Measurements from ENCODE around the gene CD247.

CD247 gene

DNA sequence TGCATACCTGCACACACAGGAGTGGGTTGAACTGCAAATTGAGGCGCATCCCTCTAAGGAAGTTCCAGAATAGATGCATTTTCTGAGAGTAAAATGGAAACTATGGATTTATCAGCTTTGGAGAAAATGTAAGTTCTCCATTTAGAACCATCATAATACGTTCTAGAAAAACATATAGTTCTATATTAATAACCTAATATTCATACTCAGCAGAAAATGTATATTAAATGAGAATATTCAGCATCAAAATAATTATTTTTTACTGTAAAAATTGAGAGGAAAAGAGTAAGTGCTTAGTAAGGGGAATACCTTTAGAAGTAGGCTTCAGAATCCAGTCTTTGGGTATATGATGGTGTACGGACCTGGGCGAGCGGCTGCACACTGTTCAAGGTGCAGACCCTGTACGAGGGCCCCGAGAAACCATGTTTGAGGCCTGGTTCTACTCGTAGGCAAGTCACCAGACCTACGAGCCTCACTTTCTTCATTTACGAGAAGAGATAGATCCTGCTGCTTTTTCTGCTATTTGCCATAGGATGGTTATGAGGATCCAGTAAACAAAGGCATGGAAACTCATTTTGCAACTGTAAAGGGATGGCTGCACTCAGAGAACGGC is 6.8 kb downstream of the CD247 start:
- no peak for DNase-seq

DNA sequence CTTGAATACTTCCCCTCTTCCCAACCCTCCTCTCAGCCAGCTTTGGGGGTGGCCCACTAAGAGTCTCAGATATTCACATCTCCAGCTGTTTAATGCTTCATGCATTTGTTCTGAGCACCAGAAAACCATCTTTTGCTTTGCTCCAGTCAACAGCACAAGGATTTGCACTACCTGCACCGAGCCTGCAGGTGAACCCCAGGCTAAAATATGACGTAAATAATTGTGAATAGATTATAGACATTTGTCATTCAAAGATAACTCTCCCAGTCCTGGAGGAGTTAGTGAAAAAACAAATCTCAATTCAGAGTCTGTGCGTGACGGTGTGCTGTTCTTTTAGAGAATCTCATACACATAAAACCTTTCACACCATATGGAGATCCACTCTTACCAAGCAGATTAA is 7.4 kb downstream of the CD247 start:
- no peak for DNase-seq

DNA sequence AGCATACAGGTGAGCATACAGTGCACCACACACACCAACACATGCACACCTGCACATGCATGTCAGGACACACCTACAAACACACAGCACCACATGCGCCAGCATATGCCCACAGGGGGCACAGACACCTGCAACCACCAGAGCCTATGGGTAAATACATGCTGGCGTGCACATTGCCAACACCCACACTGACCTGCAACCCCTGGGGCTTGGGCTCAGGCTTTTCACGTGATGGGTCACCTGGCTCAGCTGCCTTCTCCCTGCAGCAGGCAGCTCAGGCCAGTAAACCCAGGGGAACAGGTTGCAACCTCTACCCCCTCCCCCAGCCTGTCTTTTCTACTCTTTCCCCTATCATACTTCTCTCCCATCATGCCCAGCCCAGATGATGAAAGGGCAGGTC is 8.1 kb downstream of the CD247 start:
- DNase-seq, result no peak

DNA sequence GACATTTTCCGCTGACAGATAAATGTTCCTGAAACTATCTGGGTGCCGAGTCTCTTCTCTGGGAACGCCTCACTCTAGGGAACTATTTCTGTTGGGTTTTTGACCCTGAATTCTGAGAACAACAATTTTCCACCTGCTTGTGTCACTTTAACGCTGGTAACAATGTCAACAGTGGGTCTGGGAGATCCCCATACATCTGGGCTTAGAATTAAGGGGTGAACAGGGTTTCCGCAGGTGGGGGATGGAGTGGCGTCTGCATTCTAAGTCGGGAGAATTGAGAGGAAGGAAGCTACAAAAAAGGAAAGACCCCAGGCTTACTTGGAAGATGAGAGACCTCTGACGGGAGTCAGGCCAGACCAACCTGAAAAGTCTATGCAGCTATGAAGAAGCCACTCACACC is 8.7 kb downstream of the CD247 start:
- no peak for DNase-seq

DNA sequence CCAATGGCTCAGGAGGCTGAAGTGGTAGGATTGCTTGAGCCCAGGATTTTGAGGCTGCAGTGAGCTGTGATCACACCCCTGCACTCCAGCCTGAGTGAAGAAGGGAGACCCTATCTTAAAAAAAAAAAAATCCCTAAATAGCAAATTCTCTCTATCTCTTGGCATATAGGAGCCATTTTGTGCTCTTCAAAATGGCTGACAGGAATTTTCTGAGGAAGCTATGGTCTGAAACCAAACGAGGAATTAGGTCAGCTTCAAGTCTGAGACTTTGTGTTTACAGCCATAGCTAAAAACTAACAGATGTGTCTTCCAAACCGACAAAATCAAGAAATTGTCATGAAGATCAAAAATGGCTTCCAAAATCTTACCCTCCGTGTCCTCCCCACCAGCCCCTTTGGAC is 10.6 kb downstream of the CD247 start:
- DNase-seq, result no peak

DNA sequence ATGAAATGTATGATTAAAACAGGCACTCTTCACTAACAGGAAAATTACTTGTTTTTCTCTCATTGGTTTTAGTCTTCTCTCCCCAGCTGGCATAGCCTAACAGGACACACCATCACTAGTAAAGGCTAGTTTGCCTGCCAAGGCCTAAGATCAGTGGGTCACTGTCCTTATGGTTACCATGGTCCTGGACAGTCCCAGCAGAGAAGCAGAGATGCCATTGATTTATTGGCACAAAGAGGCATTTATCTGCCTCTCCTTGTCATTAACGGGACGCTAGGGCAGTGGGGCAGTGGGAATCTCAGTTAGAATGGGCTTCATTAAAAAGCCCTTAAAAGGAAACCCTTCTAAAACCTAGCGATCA is 13.9 kb downstream of the CD247 start:
- no peak for DNase-seq

DNA sequence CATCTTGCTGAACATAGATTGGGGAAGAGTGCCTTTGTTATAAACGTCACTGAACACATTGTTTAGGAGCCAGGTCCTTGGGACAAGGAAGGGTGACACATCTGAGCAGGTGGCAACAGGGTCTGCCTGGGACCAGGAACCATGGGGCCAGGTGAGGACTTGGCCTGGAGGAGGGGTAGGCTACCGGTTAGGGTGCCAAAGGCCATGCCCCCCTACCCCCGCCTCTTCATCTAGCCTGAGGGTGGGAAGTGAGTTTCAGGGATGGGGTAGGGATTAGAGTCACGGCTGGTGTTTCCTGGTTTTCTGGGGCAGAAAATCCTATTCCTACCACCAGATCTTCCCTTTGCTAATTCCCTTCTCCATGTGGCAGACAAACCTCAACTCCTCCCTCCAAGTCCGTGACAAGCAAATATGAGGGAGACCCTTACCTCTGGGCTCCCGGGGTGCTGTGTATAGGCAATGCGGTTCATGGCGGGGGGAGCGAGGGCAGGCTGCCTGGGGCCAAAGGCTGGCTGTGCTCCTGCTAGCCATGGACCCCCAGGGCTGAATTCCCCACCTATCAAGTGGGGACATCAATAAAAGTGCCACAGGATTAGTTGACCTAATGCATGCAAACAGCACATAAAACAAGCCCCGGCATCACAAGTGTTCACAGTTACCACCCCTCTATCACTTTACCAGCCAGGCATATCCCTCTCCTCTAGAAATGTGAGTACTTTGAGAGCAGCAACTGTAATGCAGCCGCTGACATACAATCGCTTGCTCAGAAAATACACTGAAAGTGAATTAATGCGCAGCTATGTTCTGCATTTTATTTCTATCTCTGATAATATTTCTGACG is 14.5 kb downstream of the CD247 start:
- DNase-seq, result no peak

DNA sequence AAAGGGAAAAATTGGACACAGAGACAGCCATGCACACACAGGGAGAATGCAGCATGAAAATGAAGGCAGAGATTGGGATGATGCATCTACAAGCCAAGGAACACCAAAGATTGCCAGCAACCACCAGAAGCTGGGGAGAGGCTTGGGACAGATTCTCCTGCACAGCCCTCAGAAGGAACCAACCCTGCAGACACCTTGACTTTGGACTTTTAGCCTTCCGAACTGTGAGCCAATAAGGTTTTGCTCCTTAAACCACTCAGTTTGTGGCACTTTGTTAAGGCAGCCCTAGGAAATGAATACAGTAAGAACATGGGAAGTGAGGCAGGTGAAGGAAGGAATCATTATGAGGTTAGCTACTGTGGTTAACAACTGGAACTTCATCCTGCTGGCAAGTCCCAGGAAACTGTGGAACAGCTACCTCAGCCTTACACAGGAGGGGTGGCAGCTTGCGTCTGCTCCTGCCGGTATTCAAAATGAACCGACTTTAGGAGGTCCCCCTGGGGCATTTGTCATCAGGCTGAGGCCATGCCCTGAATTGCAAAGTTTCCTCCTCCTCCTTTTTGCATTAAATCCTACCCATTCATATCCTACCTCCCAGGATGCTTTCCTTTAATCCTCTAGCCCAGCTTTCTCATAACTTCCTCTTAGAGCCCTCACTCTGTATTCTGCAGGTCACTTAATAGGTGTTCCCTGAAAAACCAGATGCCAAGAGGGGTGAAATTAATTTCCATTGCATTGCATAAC is 15.4 kb downstream of the CD247 start:
- no peak for DNase-seq

DNA sequence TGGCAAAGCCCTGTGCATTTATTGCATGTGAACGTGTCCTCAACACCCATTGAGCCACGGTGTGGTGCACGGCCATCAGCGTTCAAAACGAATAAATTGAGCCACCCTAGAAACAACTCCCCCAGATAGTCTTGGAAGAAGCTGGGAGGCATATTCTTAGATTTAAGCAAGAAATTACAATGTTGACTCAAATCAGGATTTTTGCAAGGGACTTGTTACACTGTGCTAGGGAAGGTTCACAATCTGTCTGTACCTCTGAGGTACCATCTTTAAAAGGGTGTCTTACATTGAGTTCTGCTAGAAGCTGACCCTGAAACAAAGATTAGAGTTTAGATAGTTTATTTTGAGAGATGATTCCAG is 16.2 kb downstream of the CD247 start:
- no peak for DNase-seq

DNA sequence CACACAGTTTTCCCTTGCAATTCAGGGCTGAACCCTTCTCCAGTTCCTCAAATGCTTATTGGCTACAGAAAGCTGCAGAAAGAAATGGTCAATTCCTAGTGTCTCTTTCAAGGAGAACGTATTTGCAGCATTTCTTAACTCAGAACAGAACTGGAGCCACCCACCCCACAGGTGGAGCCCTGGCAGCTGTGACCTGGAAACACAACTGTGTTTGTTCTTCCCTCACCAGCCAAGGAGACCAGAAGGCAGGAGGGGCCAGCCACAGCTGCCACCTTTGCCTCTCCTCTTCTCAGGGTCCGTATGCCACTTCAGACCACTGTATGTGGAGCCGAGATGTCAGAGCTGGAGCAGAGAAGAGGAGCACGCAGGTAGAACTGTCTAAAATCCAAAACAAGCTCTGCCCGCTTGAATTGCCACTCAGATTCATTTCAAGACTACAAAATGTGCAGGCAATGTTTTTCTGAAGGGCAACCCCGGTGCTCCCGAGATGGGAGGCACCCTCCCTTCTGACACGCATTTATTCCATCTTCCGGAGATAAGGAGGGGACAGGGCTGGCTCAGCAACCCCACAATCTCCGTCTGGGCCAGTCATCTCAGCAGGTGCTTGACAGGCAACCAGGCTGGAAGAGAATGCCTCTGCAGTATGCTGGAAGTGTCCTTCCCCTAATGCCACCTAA is 16.7 kb downstream of the CD247 start:
- no peak for DNase-seq

DNA sequence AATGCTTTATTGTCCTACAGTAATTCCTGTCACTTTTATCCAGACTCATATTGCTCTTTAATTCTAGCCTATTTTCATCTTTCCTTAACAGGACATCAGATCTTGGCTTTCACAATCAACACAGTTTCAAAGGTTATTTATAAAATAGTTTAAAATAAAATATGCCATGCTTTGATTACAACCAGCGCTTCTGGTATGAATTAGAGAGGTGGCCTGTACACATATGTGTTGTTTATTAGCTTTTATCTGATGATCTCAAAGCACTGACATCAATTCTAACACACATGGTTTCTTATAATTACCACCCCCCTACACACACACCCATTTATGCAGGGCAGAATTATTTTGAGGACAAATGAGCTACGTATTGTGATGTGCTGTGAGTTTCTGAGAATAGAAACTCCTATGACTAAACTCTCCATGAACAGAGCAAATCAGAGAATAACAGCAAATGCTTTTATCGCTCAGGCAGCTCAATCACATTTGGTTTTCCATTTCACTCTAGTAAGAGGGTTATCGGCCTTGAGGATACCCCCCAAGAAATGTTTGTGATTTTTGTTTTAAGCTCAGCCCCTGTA is 18.0 kb downstream of the CD247 start:
- DNase-seq, result no peak

DNA sequence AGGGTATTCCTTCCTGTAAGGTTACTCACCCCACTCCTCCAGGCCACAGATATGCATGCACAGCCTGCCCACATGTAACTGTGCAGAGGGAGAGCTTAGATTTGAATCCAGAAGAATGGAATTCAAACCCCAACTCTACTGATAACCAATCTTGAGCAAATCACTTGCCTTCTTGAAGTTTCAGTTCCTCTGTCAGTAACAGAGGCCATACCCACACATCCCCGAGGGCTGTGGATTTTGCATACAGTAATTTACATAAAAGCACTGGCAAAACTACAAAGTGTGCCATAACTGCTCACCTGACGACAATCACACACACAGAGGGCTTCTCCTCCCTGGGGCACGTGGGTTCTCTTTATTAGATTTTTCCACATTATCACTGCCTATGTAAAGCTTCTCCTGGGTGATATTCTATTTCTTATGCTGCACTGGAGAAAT is 18.6 kb downstream of the CD247 start:
- DNase-seq, result no peak

DNA sequence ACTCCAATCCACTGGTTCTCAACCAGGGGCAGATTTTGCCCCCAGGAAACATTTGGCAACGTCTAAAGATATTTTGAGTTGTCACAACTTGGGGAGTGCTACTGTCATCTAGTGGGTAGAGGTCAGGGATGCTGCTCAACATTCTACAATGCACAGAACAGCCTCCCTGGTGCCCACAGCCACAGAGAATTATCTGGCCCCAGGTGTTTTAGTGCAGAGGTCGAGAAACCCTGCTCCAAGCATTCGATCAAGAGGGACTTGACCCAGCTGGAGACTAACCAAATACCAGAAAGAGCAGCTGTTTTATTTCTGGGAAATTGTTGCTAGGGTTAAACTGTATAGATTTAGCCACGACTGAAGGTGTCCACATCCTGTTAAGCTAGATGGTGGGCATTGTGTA is 19.2 kb downstream of the CD247 start:
- DNase-seq, result no peak

DNA sequence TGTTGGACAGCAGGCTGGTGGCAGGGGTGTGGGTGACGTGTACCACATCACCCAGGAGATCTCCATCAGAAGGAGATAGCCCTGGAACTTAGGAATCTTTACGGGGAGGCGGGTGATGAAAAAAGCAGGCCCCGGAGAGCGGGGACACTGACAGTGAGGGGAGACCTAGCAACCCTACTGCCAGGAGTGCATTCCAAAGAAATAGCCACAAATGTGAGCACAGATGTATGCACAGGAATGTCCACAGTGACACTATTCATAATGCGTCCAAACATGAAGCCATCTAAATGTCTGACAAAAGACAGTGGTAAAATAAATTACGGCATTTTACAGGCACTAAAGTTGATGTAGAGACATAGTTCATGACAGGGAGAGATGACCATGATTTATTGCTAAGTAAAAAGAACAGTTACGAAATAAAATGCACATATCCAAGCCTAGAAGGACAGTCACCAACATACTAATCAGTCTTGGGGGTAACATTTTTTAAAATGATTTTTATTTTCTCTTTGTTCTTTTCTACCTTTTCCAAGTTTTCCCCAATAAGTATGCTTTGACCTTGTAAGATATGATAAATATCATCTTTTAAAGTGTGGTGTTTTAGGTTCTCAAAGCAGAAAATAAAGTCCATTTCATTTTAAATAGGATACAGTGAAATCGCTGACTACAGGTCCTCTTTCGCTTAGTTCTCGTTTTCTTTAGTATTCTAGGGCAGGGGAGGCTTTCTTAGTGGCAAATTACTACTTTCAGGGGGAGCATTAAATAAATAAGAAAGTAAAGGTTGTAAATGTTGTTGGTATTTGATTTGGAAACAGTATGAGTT is 21.3 kb downstream of the CD247 start:
- DNase-seq, result no peak

DNA sequence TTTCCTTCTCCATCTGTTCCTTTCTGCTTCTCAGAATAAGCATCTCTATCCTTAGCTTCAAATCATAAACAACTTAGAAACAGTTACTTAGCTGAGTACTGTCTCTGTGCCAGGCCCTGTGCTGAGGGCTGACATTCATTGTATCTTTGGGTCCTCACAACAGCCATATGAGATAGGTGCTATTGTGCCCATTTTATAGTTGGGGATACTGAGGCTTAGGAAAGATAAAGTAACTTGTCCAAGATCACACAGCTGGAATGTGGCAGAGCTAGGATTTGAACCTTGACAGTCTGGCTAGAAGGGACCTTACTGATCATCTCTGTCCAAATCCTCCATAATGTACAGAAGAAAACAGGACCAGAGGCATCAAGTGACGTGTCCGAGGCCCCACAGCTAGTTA is 25.0 kb downstream of the CD247 start:
- no peak for DNase-seq

DNA sequence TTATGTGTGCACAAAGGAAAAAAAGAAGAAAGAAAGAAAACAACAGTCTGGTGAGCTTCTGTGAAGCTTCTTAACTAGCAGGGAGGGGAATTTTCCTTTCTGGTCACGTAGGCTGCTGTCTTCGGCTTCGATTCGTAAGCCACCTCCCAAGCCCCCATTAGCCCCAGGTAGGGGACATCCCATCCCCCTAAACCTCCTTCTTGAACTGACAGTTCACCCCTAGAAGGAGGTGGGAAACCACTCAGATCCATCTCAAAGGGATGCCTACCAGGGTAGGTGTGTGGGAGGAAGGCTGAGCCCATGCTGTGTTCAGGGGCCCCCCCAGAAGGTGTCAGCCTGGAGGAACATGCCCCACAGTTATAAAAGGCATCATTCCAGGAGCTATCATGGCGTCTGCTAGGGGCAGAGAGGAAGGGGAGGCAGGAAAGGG is 25.8 kb downstream of the CD247 start:
- no peak for DNase-seq

DNA sequence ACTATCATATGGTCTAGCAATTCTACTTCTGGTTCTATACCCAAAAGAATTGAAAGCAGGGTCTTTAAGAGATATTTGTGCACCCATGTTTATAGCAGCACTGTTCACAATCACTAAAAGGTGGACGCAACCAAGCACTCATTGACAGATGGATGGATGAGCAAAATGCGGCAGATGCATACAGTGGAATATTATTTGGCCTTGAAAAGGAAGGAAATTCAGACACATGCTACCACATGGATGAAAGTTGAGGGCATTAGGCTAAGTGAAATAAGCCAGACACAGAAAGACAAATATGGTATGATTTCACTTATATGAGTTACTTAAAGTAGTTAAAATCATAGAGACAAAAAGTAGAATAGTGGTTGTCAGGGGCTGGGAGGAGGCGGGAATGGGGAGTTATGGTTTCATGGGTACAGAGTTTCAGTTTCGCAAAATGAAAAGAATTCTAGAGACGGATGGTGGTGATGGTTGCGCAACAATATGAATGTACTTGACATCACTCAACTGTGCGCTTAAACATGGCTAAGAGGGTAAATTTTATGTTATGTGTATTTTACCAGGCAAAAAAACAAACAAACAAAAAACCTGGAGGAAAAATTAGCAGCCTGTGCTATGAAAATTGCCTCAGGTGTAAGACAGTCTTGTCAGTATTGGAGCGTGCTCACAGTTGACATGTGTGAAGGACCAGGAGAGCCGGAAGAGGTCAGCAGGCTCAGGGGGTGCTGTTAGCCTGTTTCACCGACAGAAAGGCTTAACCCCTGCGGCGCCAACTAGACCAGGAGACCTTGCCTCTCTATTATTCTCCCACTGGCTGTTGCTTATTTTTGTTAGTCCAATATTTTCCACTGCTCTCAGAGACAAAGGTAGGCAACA is 26.5 kb downstream of the CD247 start:
- DNase-seq, result no peak

DNA sequence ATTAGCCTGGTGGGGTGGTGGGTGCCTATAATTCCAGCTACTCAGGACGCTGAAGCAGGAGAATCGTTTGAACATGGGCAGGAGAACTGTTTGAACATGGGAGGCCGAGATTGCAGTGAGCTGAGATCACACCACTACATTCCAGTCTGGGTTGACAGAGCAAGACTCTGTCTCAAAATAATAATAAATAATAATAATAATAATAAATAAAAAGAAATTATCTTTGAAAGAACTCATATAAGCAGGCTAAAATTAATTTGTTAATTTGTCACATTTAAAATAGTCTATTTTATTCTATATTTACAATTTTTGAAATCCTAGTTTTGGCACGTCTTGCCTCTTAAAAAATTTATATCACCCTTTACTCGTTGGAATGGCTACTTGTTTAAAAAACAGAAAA is 27.6 kb downstream of the CD247 start:
- DNase-seq, result no peak

DNA sequence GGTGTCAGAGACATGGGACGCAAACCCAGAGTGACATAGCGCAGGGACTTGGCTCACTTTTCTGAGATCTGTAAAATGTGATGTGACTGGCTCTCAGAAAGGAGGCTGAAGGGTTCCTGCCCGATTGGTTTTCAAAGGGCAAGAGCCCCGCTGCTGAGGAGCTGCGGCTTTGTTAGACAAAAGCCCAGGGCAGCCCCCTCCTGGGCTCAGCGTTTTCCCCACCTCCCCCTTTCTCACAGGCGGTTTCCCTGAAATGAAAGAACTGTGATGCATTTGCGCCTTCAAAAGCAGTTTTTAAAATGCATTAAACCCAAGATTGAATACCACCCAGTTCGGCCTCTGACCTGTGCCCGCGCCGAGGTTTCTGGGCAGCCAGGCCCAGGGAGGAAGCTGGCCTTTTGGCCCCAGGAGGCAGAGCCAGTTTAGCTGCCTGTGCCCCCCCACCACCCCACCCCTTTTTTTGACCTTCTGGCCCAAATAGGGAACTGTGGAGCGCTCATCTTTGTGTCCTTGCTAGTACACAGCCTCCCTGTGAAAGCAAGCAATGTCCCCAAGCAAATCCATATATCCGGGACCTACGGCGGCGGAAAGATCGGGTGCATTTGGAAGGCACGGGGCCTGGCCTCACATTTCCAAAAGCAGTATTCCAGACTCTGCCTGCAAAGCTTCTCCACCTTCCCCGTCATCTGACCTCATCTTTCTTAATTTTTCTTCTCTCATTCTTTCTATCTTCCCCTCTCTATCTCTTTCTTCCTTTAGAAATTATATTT is 28.6 kb downstream of the CD247 start:
- DNase-seq, result no peak

DNA sequence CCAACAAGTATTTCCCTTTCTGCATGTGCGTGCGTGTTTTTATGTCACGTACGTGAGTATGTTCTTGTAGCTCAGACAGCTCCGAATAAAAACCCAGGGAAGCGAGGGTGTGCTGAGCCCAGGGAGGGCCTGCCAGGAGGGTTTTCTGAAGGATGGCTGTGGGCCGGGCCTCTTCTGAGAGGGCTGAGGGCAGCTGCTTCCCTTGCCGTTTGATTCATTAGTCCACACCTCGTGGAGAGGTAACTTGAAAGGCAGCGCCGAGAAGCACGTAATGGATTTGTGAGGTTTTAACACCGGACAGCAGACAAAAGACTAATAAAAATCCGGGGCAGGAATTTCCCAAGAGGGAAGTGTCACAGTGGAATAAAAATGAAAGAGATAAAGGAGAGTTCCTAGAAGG is 29.5 kb downstream of the CD247 start:
- DNase-seq, result no peak

Data from T1000 (cell line).